Prostate gland (tissue), 2 donors: Measurements from ENCODE around the gene HIGD1A.

Experiments used
- POLR2A ChIP-seq: fragments of 450-650 bp; IDR thresholded peaks from one replicate; pipeline ENCODE4 v1.6.1; 2016; ENCODE audit warnings: antibody characterized with exemption, mild to moderate bottlenecking
- POLR2AphosphoS5 ChIP-seq: sonication (generic); formaldehyde crosslinking; IDR thresholded peaks from one replicate; pipeline ENCODE4 v1.6.1; 2017; ENCODE audit warnings: antibody characterized with exemption
- TF ChIP-seq, protein P1 (sequence below), 4 experiments: fragments of 200-600 bp in 2 of 4; fragments of 450-650 bp in 2 of 4; sonication (generic) in 2 of 4; IDR thresholded peaks; 1 replicate in 3 of 4; 2 replicates in 1 of 4; pipeline ENCODE4 v1.5.1; 2016 to 2019; ENCODE audit warnings: antibody characterized with exemption in 4 of 4, mild to moderate bottlenecking in 2 of 4, moderate library complexity in 2 of 4

DNA sequence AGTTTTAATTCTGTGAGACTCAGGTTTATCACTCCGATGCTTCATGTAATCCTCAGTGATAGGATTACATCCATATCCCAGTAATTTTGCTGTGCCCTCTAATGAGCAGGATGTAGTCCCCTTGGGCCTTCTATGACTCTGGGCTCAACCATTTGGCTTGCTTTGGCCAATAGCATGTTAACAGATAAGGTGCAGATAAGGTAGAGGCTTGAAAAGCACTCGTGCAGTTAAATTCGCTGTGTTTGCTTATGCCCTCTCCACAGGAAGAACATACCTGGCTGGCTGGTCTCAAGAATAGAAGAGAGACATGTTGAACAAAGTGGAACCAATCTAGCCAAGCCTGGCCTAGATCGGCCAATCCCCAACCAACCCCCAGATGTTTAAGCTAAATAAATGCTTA, 51.3 kb downstream of the HIGD1A start:
- TF ChIP-seq, protein P1, sequence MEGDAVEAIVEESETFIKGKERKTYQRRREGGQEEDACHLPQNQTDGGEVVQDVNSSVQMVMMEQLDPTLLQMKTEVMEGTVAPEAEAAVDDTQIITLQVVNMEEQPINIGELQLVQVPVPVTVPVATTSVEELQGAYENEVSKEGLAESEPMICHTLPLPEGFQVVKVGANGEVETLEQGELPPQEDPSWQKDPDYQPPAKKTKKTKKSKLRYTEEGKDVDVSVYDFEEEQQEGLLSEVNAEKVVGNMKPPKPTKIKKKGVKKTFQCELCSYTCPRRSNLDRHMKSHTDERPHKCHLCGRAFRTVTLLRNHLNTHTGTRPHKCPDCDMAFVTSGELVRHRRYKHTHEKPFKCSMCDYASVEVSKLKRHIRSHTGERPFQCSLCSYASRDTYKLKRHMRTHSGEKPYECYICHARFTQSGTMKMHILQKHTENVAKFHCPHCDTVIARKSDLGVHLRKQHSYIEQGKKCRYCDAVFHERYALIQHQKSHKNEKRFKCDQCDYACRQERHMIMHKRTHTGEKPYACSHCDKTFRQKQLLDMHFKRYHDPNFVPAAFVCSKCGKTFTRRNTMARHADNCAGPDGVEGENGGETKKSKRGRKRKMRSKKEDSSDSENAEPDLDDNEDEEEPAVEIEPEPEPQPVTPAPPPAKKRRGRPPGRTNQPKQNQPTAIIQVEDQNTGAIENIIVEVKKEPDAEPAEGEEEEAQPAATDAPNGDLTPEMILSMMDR (IDR thresholded peaks at IDR 0.05) = no peak
- TF ChIP-seq POLR2A (no peak), POLR2AphosphoS5 (no peak)
